ENCODE data around the gene RUNX2.

Gene RUNX2

GRCh38 chr6:45518013-45518720, 190.0 kb downstream of the RUNX2 start:
- no peak for ATAC-seq
- TF ChIP-seq, protein P1, sequence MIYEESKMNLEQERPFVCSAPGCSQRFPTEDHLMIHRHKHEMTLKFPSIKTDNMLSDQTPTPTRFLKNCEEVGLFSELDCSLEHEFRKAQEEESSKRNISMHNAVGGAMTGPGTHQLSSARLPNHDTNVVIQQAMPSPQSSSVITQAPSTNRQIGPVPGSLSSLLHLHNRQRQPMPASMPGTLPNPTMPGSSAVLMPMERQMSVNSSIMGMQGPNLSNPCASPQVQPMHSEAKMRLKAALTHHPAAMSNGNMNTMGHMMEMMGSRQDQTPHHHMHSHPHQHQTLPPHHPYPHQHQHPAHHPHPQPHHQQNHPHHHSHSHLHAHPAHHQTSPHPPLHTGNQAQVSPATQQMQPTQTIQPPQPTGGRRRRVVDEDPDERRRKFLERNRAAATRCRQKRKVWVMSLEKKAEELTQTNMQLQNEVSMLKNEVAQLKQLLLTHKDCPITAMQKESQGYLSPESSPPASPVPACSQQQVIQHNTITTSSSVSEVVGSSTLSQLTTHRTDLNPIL (CRISPR knock-in tag; IDR thresholded peaks at IDR 0.05; ENCODE audit: low read depth): no peak
- TF ChIP-seq ZFP3 (CRISPR knock-in tag; IDR thresholded peaks at IDR 0.05) (no peak), GLIS3 (CRISPR knock-in tag; IDR thresholded peaks at IDR 0.05) (no peak)

DNA sequence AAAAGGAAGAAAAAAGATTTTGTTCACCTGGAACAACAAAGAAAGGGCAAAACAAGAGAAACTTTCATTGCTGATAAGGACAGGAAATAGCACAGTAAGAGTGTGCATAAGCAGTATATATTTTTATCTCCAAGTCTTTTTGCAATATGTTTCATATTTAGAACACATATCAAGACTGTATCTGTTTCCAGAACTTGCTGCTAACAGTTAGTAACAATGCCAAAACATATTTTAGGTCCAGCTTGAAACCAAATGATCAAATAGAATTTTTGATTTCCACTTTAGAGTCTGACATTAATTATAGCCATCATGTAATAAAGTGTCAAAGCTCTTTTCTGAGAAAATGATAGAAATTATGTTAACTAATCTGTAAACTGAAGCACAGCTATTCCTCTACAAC, 193.1 kb downstream of the RUNX2 start:
- TF ChIP-seq ZFP3 (CRISPR knock-in tag; IDR thresholded peaks at IDR 0.05): no peak
- TF ChIP-seq ARNTL (CRISPR knock-in tag; IDR thresholded peaks at IDR 0.05; ENCODE audit: borderline replicate concordance, low read depth): no peak
- TF ChIP-seq, protein P2, sequence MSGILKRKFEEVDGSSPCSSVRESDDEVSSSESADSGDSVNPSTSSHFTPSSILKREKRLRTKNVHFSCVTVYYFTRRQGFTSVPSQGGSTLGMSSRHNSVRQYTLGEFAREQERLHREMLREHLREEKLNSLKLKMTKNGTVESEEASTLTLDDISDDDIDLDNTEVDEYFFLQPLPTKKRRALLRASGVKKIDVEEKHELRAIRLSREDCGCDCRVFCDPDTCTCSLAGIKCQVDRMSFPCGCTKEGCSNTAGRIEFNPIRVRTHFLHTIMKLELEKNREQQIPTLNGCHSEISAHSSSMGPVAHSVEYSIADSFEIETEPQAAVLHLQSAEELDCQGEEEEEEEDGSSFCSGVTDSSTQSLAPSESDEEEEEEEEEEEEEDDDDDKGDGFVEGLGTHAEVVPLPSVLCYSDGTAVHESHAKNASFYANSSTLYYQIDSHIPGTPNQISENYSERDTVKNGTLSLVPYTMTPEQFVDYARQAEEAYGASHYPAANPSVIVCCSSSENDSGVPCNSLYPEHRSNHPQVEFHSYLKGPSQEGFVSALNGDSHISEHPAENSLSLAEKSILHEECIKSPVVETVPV (CRISPR knock-in tag; IDR thresholded peaks at IDR 0.05): no peak
- no peak for TF ChIP-seq ZNF565 (CRISPR knock-in tag; conservative IDR thresholded peaks at IDR 0.05; ENCODE audit: low read depth)
- no peak for TF ChIP-seq TOX (CRISPR knock-in tag; IDR thresholded peaks at IDR 0.05; ENCODE audit: borderline replicate concordance)
- no peak for ATAC-seq

DNA sequence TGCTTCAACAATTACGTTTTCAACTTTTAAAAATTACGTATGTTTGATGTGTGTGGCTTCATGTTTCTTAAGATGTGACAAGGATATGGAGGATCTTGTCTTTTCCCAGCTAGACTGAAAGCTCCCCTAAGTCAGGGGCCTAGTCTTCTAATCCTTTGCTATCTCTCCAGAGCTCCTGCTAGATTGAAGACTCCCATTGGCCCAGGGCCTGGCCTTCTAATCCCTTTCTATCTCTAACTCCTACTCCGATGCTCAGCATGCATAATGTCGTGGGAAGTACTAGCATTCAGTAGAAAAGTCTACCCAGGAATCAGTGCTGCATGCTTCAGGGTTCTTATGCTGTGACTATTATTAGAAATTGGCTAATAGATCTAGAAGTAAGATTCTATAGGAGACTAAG, 194.4 kb downstream of the RUNX2 start:
- no peak for TF ChIP-seq ZNF70 (CRISPR knock-in tag; IDR thresholded peaks at IDR 0.05)
- TF ChIP-seq BACH2 (CRISPR knock-in tag; IDR thresholded peaks at IDR 0.05; ENCODE audit: borderline replicate concordance): no peak
- no peak for TF ChIP-seq ZFP3 (CRISPR knock-in tag; IDR thresholded peaks at IDR 0.05)
- TF ChIP-seq TCF4 (CRISPR knock-in tag; IDR thresholded peaks at IDR 0.05; ENCODE audit: borderline replicate concordance): no peak
- no peak for TF ChIP-seq OSR1 (CRISPR knock-in tag; IDR thresholded peaks at IDR 0.05)
- no peak for TF ChIP-seq CSDC2 (CRISPR knock-in tag; IDR thresholded peaks at IDR 0.05)
- no peak for TF ChIP-seq PPARA (CRISPR knock-in tag; IDR thresholded peaks at IDR 0.05; ENCODE audit: borderline replicate concordance)
- no peak for TF ChIP-seq ISL1 (CRISPR knock-in tag; IDR thresholded peaks at IDR 0.05)
- TF ChIP-seq, protein P1 (CRISPR knock-in tag; IDR thresholded peaks at IDR 0.05; ENCODE audit: low read depth): no peak
- no peak for TF ChIP-seq ZC3H10 (CRISPR knock-in tag; IDR thresholded peaks at IDR 0.05)
- TF ChIP-seq, protein P2 (CRISPR knock-in tag; IDR thresholded peaks at IDR 0.05): no peak
- TF ChIP-seq RARB (CRISPR knock-in tag; IDR thresholded peaks at IDR 0.05): no peak
- TF ChIP-seq TOX (CRISPR knock-in tag; IDR thresholded peaks at IDR 0.05; ENCODE audit: borderline replicate concordance): no peak
- TF ChIP-seq ESRRG (CRISPR knock-in tag; IDR thresholded peaks at IDR 0.05): no peak
- no peak for TF ChIP-seq GLIS3 (CRISPR knock-in tag; IDR thresholded peaks at IDR 0.05)
- no peak for TF ChIP-seq ZFP30 (CRISPR knock-in tag; IDR thresholded peaks at IDR 0.05)
- no peak for ATAC-seq

GRCh38 chr6:45527210-45527609, 199.1 kb downstream of the RUNX2 start:
- TF ChIP-seq SNAI2 (CRISPR knock-in tag; IDR thresholded peaks at IDR 0.05) (no peak), ZC3H10 (CRISPR knock-in tag; IDR thresholded peaks at IDR 0.05) (no peak), ZFP30 (CRISPR knock-in tag; IDR thresholded peaks at IDR 0.05) (no peak), TOX (CRISPR knock-in tag; IDR thresholded peaks at IDR 0.05; ENCODE audit: borderline replicate concordance) (no peak), ARNTL (CRISPR knock-in tag; IDR thresholded peaks at IDR 0.05; ENCODE audit: borderline replicate concordance, low read depth) (no peak), BACH2 (CRISPR knock-in tag; IDR thresholded peaks at IDR 0.05; ENCODE audit: borderline replicate concordance) (no peak), PPARA (CRISPR knock-in tag; IDR thresholded peaks at IDR 0.05; ENCODE audit: borderline replicate concordance) (no peak), RARB (CRISPR knock-in tag; IDR thresholded peaks at IDR 0.05) (no peak), OSR1 (CRISPR knock-in tag; IDR thresholded peaks at IDR 0.05) (no peak), ISL1 (CRISPR knock-in tag; IDR thresholded peaks at IDR 0.05) (no peak), ZNF8 (CRISPR knock-in tag; IDR thresholded peaks at IDR 0.05) (no peak)
- ATAC-seq: no peak
